Choroid plexus epithelial cell (primary cell): Measurements from ENCODE around the gene KCNAB1.
A peak's percentile ranks its signal among the peaks of the same experiment; 100 is the strongest.

Experiments
- DNase-seq: peaks from one replicate; pipeline ENCODE4 v3.0.0-alpha.2; 2010; ENCODE audit warnings: low read depth
- H3K4me3 ChIP-seq: 2 replicates; pipeline ENCODE4 v1.5.1; 2011; ENCODE audit warnings: low read depth, mild to moderate bottlenecking, control low read depth, low read length, moderate library complexity
- CTCF ChIP-seq: conservative IDR thresholded peaks from 2 replicates; pipeline ENCODE4 v1.5.1; 2011; ENCODE audit warnings: low read depth, mild to moderate bottlenecking, control low read depth, inconsistent platforms, low read length, moderate library complexity

Gene KCNAB1

GRCh38 chr3:156471431-156471830 lies 351.1 kb downstream of the KCNAB1 start:
- DNase-seq = no peak
- TF ChIP-seq CTCF = no peak
- H3K4me3 ChIP-seq = no peak overlapping the region

- DNase-seq = no peak
- TF ChIP-seq CTCF = peak; percentile 6
- H3K4me3 ChIP-seq = no peak overlapping the region
These were observed 351.8 kb downstream of the KCNAB1 start for GRCh38 chr3:156472150-156472549.

- TF ChIP-seq CTCF = no peak
- DNase-seq = no peak
- H3K4me3 ChIP-seq = no peak overlapping the region
These were observed 352.3 kb downstream of the KCNAB1 start for GRCh38 chr3:156472684-156473083.

GRCh38 chr3:156473341-156473740 lies 353.0 kb downstream of the KCNAB1 start:
- DNase-seq = no peak
- no peak overlapping the region for H3K4me3 ChIP-seq
- TF ChIP-seq CTCF = no peak

GRCh38 chr3:156474560-156475389 lies 354.4 kb downstream of the KCNAB1 start:
- peak; percentile 52 for DNase-seq
- no peak overlapping the region for H3K4me3 ChIP-seq
- peak; percentile 68 for TF ChIP-seq CTCF

- no peak overlapping the region for H3K4me3 ChIP-seq
- TF ChIP-seq CTCF = no peak
- peak; percentile 27 for DNase-seq
These were observed 356.9 kb downstream of the KCNAB1 start for GRCh38 chr3:156477323-156477722.

- H3K4me3 ChIP-seq = no peak overlapping the region
- no peak for DNase-seq
- TF ChIP-seq CTCF = no peak
These were observed 358.5 kb downstream of the KCNAB1 start for GRCh38 chr3:156478891-156479290.
